ENCODE data around the gene NAA50. TPM values are rescaled to one million over a fixed set of nuclear protein-coding genes. Genes with fewer than 3 reads are reported as not detected.

NAA50 gene
- total RNA-seq, 4 donors from 2014 or later: 90.5 to 171 (median 121) TPM

DNA sequence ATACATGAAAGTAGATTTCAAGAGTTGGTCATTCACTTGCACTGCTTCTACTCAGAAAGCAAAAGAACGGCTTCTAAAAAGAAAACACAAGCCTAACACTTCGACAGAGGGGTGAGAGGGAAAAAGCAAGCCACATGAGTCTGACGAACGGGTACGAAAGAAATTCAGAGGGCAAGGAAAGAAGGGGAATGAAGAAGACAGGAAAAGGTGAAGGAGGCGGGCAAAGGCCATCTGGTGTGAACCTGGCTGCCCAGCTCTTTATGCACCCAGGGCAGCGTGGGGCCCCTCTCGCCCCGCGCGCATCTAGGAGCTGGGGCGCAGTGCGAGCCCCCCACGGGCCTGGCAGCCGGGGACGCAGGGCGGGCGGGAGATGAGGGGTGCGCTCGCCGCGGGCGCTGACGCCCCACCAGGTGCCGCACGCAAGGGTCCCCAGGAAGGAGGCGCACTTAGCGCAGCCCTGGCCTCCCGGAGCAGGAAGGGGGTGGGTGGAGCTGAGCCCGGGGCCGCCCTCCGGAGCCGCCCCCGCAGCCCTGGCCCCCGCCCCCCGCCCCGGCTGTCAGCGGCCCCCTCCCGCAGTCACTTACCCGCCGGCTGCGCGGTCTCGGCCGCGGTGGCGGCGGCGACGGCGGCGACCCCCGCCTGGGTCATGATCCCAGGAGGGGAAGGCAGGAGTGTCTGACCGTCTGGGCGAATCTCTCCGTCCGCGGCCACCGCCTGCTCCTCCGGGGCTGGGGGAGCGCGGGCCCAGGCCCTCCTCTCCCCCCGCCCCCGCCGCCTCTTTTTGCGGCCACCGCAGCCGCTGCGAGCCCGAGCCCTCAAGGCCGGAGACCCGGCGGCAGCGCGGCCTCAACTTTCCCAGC lies 50.0 kb downstream of the NAA50 start, which contains the start of gene USF3:
Gene USF3, minus strand, starts transcription at position 857 of the 860 bp plus-strand sequence. CDS start 21,764 bp downstream, outside the sequence.
- Histone ChIP-seq H3K9me3 (no peaks in the 10 kb centered on the region), H3K4me1 (peaks cover 0 to 5% of the 10 kb centered on the region in 2 donors), H3K27ac (peak within 1 kb of the TSS; percentile 100), H3K27me3 (no peaks in the 10 kb centered on the region), H3K4me3 (peak within 1 kb of the TSS; percentile 86 to 98), H3K36me3 (no peaks in the 10 kb centered on the region)
- TF ChIP-seq, protein P1, sequence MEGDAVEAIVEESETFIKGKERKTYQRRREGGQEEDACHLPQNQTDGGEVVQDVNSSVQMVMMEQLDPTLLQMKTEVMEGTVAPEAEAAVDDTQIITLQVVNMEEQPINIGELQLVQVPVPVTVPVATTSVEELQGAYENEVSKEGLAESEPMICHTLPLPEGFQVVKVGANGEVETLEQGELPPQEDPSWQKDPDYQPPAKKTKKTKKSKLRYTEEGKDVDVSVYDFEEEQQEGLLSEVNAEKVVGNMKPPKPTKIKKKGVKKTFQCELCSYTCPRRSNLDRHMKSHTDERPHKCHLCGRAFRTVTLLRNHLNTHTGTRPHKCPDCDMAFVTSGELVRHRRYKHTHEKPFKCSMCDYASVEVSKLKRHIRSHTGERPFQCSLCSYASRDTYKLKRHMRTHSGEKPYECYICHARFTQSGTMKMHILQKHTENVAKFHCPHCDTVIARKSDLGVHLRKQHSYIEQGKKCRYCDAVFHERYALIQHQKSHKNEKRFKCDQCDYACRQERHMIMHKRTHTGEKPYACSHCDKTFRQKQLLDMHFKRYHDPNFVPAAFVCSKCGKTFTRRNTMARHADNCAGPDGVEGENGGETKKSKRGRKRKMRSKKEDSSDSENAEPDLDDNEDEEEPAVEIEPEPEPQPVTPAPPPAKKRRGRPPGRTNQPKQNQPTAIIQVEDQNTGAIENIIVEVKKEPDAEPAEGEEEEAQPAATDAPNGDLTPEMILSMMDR (IDR thresholded peaks at IDR 0.05): peak in 3 of 4 experiments; percentile 11 to 17 (median 15)
- TF ChIP-seq POLR2A (IDR thresholded peaks at IDR 0.05): peak; percentile 10 to 59
- DNase-seq: peak; percentile 67 to 76
- intact Hi-C loops (cut with DNase I; ENCODE audit: low total_unique reads): no loop called here

DNA sequence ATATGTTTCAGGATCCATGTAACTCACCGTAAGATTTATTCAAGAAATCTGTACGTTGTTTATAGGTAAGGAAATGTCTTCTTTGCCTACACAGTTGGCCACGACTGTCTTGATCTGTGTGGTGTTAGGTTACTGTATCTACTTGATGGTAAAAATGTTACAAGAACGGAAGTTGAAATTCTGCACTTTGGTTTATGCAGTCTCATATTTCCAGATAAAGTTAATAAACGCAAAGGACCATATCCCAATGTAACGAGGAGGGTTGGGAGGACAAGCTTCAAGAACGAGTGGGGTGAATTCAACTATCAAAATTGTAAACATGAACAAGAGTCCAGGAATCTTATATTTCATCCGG lies 50.6 kb downstream of the NAA50 start:
- Histone ChIP-seq H3K36me3 (no peaks in the 10 kb centered on the region), H3K27me3 (no peaks in the 10 kb centered on the region), H3K9me3 (no peaks in the 10 kb centered on the region), H3K4me3 (peak overlapping the region; percentile 86 to 98), H3K4me1 (peaks cover 0 to 5% of the 10 kb centered on the region in 2 donors), H3K27ac (peak overlapping the region; percentile 100)
- intact Hi-C loops (cut with DNase I; ENCODE audit: low total_unique reads): no loop called here
- no peak for DNase-seq
- TF ChIP-seq, protein P1 (IDR thresholded peaks at IDR 0.05): no peak
- TF ChIP-seq POLR2A (IDR thresholded peaks at IDR 0.05): no peak

DNA sequence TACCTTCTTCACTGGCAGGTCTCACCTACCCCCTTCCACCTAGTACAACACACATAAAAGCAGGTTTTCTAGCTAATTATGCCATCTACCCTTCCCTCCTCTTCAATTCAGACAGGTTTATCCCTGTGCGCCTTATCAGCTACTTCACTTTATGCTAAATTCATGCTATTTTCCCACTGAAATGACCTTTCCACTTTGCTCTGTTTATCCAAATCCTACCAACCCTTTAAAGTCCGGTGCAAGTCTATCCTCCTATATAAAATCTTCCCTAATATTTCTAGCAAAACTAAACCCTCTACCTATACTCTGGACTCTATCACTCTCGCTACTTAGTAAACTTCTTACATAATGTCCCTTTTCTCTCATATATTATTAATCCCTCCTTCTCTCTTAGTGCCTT lies 55.6 kb downstream of the NAA50 start:
- H3K9me3 ChIP-seq: no peaks in the 10 kb centered on the region
- peaks cover 0 to 5% of the 10 kb centered on the region in 2 donors for H3K4me1 ChIP-seq
- no peak overlapping the region for H3K27ac ChIP-seq
- H3K27me3 ChIP-seq: no peaks in the 10 kb centered on the region
- no peak for DNase-seq
- no peak for TF ChIP-seq POLR2A (IDR thresholded peaks at IDR 0.05)
- TF ChIP-seq, protein P1 (IDR thresholded peaks at IDR 0.05): no peak
- intact Hi-C loops (cut with DNase I; ENCODE audit: low total_unique reads): no loop called here
- H3K36me3 ChIP-seq: no peaks in the 10 kb centered on the region
- H3K4me3 ChIP-seq: no peak overlapping the region

GRCh38 chr3:113685956-113686721 lies 59.9 kb downstream of the NAA50 start:
- Histone ChIP-seq H3K27ac (no peak overlapping the region), H3K36me3 (no peaks in the 10 kb centered on the region), H3K27me3 (no peaks in the 10 kb centered on the region), H3K4me1 (no peaks in the 10 kb centered on the region), H3K9me3 (no peaks in the 10 kb centered on the region), H3K4me3 (no peak overlapping the region)
- no peak for DNase-seq
- TF ChIP-seq, protein P1 (IDR thresholded peaks at IDR 0.05): no peak
- no peak for TF ChIP-seq POLR2A (IDR thresholded peaks at IDR 0.05)
- intact Hi-C loops (cut with DNase I; ENCODE audit: low total_unique reads): no loop called here

DNA sequence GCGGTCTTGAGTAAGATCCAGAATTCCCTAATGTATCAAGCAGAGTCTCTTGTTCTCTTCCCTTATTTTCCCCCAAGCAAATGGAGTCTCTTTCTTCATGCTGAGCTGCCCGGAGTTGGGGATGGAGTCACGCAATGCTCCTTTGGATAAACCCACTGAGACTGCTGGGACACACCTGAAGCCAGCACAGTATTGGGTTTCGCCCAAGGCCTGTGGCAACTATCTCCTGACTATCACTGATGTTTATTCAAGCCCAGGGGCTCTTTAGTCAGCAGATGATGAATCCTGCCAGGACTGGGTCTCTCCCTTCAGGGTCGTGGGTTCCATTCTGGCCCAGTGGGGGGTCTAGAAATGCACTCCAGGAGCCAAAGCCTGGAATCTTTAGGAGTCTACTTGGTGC lies 60.9 kb downstream of the NAA50 start:
- DNase-seq: no peak
- Histone ChIP-seq H3K27me3 (no peaks in the 10 kb centered on the region), H3K9me3 (no peaks in the 10 kb centered on the region), H3K27ac (no peak overlapping the region), H3K4me3 (no peak overlapping the region), H3K36me3 (no peaks in the 10 kb centered on the region), H3K4me1 (no peaks in the 10 kb centered on the region)
- TF ChIP-seq, protein P1 (IDR thresholded peaks at IDR 0.05): no peak
- TF ChIP-seq POLR2A (IDR thresholded peaks at IDR 0.05): no peak
- intact Hi-C loops (cut with DNase I; ENCODE audit: low total_unique reads): no loop called here
